Ecto neural progenitor cell (in vitro differentiated cells): ENCODE results near the gene WSCD1.

ENCODE experiments used
- DNase-seq: peaks from one replicate; pipeline ENCODE4 v3.0.0-alpha.2; 2018; ENCODE audit warnings: low spot score

WSCD1 gene

DNA sequence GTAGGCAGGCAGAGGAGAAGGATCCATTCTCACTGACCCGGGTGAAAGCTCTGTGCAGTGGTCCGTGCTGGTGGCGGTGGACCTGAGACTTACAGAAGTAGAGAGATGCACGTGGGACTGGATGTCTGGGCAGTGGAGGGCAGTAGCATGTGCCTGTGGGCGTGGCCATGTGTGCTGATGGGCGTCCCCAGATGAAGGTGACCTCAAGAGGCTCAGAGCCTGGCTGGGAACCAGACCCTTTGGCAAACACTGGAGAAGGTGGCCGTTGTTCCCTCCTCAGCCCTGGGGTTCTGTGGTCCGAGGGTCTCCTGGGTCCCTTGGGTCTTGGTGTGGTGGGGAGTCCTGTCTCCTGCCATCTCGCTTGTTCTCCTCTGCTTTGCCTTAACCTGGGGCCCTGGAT is 15.6 kb downstream of the WSCD1 start:
- no peak for DNase-seq

DNA sequence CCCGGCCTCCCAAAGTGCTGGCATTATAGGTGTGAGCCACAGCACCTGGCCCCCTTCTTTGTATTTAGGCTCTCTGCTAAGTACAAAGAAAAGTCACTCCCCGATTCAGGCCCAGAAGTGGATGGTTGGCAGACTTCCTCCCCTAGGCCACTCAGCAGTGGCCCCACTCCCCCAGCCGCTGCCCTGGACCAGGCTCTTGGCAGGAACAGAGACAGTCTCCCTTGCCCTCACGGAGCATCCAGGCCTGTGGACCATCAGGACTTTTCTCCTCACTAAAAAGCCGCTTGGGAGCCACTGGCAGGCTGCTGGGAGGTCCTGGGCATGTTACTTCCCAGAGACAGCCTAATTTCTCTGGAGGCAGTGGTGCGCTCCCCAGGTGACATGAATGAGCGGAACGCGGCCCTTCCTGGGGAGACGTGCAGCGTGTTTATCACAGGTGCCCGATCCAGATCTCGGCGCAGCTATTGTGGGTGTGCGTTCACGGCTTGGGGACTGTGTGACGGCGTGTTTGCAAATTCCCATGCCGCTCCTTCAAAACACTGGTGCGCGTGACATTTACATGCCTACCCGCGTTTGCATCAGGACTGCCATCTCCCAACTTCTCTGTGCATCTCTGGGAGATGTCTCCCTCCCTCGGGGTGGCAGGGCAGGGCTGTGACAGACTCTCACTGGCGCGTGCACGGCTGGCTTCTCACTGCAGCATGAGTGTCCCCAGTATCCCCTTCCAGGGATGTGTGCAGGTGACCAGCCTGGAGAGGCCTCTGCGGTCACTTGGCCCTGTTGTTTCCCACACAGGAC is 16.6 kb downstream of the WSCD1 start:
- DNase-seq, result no peak

DNA sequence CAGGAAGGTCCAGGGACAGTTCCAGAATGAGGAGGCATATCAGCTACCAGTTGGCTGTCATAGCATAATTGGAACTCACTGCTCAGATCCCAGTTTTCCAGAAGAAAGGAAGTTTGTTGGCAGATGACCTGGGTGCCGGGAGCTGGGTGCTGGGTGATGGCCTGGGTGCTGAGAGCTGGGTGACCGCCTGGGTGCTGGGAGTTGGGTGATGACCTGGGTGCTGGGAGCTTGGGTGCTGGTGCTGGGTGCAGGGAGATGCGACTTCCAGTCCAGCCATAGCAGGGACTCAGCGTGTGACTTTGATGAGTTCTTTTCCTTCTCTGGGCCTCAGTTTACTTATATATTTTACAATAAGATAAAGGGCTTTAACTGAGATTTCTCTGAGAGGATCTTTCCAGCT is 18.0 kb downstream of the WSCD1 start:
- no peak for DNase-seq

DNA sequence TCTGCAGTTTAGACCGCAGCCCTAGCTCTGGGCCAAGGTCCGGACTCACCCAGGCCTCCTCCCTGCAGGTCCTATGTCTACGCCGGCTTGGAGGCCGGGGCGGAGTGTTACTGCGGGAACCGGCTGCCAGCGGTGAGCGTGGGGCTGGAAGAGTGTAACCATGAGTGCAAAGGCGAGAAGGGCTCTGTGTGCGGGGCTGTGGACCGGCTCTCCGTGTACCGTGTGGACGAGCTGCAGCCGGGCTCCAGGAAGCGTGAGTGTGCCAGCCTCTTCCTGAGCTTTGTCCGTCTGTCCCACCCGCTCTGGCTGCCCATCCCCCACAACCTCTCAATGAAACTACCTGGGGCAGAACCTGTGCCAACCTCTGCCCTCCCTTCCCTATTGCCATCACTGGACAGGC is 20.1 kb downstream of the WSCD1 start:
- no peak for DNase-seq

DNA sequence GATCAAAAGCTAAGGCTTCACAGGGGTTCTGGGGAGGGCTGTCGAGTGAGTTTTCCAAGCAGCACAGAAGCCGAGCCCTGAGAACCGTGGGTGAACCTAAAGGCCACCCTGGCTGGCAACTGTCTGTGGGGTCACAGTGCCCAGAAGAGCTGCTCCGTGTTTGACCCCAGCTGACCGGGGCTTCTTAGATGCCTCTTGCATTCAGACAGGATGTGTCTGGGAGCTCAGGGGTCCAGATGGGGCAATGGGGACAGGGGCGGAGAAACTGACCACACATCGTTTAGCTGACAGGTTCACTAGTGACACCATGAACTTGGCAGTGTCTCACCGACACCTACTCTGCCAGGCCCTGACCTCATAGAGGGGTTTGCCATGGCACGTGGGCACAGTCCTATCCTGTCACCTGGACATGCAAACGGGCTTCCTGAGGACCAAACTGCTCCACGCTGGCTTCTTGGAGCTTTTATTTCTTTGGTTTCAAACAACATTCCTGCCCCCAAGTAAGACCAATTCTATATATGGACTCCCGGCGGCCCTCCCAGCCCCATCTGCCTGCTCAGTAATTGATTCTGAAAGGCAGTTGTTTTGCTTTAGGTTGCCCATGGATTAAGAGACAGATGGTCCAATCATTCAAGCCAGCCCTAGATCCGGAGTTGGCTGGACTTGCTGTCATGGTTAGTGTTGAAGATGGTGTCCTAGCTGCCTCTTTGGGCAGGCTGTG is 22.2 kb downstream of the WSCD1 start:
- no peak for DNase-seq

DNA sequence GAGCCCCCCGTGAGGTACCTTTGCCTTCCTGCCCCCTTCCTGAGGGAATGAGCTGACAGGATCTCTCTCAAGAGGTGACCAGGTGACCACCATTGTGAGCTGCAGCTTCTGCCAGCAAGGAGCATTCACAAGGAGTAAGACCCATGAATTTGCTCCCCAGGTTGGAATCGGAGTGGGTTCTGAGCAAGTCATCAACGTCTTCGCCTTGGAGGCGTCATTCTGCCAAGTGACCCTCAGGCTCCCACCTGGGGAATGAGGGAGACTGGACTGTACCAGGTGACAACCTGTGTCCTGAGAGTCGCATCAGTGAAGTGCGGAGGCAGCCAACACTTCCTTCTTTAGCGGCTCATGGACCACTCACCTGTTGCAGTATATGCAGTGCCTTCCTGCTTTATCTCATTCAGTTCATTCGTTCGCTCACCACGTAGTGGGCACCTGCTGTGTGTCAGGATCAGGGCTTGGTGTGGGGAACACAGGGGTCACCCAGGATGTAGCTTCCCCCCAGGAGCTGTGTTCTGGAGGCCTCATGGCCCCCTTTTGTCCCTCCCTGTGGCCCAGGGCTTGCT is 22.8 kb downstream of the WSCD1 start:
- no peak for DNase-seq

DNA sequence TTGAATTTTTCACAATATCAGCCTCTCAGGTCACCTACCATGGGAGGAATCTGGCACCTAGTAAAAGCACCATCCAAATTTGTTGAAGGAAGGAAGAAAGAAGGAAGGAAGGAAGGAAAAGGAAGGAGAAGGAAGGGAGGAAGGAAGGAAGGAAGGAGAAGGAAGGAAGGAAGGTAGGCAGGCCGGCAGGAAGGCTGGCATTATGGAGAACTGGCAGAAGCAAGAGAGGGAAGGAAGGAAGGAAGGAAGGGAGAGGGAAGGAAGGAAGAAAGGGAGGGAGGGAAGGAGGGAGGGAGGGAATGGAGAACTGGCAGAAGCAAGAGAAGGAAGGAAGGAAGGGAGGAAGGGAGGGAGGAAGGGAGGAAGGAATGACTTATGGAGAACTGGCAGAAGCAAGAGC is 24.3 kb downstream of the WSCD1 start:
- DNase-seq, result no peak

DNA sequence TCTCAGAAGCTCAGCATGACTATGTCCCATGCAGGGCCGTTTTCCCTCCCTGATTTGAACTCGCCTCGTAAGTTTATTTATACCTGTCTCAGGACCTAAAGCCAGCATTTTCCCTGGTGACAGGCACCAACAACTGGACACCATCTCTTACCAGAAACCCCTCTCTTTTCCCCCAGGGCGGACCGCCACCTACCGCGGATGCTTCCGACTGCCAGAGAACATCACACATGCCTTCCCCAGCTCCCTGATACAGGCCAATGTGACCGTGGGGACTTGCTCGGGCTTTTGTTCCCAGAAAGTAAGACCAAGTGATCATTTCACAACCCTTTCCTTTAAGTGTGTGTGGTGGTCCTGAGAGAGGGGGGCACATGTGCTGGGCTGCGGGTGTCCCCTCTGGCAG is 24.7 kb downstream of the WSCD1 start:
- no peak for DNase-seq

DNA sequence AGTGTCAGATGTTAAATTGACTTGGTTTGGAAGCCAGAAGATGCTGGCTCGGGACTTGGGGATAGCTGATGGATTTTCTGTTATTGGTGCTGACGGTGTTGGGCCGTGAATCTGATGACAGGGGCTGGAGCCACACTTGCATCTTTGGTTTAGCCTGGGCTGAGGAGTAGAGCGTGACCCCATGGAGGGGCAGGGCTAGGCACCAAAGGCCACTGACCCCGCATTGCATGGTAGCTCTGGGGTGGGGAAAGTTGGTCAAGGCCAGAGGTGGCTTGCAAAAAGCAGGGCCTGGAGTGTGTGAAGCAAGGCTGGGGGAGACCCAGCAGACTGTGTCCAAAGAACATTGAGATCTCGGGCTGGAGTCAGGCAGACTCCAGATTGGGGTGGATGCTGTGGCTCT is 25.3 kb downstream of the WSCD1 start:
- DNase-seq, result no peak

DNA sequence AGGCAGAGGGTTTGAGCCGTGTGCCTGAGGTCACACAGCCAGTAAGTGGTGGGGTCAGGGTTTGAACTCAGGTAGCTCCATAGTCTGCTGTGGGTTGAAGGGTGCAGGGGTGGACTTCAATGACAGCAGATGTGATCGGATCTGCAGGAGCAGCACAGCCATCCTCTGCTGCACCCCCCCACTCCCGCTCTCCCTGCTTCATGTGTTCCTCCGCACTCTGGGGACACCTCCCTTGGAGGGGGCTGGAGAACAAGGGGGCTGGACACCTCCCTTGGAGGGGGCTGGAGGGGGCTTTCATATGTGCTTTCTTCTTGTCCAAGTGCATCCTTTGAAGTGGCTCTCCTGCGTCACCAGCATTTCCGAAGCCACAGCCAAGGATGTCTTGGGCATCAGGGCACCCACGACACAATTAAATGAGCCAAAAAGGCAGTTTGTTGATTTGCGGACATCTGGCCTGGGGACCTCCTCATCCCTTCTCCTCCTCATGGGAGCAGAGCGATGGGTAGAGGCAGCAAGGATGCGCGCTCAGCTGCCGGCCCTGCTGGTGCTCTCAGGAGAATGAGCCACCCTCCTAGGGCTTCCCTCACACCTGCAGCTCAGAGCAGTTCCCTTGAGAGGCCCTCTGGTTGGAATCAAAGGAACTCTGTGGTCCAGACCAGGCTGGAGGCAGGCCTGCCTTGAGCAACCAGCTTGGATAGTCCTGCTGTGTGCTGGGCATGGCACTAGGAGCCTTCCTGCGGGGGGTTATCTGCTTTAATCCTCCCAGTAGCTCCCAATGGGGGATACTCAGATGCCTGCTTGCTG is 26.2 kb downstream of the WSCD1 start:
- no peak for DNase-seq

DNA sequence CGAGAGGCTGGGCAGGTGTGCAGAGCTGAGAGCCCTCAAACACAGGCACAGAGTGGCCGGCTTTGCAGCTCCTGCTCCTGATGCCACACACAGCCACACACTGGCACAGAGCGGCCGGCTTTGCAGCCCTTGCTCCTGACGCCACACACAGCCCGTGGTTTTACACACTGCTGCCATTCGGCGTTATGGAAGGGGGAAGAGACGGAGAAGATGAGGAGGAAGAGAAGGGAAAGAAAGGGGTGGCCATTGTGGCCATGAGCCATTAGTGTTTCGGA is 26.8 kb downstream of the WSCD1 start:
- no peak for DNase-seq

DNA sequence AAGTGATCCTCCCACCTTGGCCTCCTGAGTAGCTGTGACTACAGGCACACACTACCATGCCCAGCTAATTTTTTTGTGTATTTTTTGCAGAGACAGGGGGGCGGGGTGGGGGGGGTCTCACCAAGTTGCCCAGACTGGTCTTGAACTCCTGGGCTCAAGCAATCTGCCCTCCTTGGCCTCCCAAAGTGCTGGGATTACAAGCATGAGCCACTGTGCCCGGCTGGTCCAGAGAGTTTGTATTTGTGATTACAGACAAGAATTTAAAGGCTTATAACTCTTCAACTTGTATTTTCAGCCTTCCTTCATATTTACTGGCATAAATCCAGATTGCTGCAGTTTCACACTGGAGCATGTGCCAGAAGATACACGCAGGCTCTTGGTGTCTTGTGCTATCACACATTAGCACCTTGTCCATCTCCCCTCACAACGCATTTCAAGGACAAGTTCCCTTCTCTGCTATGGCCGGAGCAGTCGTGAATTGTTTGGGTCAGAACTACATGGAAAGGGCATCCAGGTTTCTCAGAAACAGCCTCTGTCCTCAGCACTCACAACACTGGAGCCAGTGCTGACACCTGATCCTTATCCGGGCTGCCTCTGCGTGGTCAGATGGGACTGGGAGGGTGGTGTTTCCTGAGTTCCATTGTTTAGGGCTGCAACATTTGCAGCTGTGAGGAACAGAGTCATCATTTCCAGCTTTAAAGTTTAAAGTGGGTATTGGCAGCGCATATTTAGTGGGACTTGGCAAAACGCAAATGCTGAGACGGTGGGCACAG is 28.1 kb downstream of the WSCD1 start:
- no peak for DNase-seq

DNA sequence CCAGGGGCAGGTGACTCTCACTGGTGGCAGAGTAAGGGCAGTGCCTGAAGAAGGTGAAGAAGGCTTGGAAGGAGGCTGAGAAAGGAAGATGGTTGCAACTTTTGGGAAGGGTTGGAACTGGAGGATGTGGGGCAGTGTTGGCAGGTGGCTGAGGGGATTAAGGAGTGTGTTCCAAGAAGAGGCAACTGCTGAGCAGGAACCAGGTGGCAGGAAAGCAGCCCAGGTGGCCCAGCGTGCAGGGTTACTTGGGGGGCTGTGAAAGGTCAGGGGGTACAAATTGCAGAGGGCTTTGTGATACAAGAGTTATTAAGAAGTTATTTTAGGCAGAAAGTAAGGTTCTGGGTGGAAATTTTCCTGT is 28.6 kb downstream of the WSCD1 start:
- DNase-seq, result no peak

DNA sequence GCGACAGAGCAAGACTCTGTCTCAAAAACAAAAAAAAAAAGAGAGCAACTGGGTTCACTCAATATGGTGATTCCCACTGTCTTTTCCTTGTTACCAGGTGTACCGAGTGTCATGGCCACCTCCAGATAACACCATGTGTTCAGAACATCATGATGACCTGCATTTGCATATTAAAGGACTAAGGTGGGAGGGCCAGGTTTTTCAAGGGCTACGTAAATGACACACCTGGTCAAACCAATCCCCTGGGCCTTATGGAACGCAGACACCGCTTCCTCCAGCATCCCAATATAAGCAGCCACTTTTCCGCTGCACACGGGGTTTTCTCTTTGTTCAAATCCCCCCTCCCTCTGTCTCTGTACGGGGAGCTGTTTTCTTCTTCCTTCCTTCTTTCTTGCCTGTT is 29.3 kb downstream of the WSCD1 start:
- no peak for DNase-seq

DNA sequence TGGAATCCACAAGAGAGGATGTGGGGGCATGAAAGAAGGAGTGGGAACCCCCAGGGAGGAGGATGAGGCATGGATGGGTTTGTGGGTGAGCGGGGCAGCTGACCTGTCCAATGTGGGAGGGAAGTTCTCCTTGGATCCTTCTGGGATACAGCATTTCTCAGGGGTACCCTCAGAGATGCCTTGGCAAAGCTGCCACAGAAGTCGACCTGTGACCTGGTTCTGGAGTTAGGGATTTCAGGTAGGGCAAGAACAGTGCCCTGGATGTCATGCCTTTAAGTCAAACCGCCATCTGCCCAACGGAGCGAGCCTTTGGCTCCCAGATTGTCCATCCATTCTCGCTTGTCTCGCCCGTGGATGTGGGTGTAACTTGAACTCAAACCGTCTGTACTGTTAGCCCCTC is 30.0 kb downstream of the WSCD1 start:
- DNase-seq, result no peak

DNA sequence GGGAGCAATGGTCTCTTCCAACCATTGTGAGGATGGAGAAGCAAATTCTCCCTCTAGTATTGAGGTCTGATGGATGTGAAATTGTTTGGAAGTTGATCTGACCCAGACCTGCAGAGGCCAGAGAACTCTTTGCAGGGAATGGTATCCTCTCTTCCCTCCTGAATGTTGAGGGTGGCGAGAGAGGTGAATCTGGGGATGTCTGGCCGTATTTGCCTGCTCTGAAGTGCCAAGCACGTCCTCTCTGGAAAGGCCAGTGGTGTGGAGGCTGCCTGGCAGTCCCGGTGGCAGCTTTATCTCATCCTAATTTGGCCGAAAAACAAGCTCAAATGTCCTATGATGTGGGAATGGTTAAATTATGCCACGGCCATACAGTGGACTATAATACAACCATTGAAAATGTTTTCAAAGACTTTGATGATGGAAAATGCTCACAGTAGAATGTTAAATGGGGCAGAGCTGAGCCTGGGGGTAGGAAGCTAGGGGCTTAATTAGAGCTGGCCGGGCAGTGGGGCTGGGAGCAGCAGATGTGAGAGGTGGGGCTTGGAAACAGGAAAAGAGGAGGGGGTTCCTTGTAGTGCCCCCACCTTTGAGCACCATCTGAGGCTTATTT is 30.8 kb downstream of the WSCD1 start:
- no peak for DNase-seq

DNA sequence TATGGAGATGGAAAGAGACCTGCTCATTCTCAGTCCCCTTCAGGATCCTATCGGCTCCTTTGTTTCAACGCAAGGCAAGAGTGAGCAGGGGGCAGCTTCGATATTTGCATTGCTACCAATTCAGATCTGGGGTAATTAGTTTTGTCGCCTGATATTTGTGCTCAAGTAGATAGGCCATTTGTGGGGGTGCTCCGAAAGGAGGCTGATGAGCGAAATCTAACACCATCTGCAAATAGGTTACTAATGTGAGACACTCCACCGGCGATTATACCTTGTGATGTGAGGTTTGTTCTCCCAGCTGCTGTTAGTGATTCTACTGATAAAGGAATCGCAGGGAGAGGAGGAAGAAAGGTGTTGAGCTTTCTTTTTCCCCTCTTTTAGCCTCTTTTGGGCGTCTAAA is 31.5 kb downstream of the WSCD1 start:
- no peak for DNase-seq

DNA sequence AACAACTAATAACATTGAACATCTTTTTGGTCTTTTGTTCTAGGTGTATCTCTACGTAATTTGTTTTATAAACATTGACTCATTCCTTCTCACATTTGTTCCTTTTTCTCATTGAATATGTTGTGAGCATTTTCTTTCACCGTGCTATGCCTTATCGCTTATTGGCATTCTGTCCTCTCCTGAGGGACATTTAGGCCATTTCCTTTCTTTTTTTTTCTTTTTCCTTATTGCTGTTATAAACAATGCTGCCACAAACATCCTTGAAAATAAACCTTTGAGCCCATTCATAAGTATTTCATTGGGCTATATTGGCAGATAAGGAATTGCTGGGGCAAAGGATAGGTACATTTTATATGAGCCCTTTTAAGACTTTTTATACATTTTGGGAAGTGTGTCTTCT is 32.4 kb downstream of the WSCD1 start:
- no peak for DNase-seq

DNA sequence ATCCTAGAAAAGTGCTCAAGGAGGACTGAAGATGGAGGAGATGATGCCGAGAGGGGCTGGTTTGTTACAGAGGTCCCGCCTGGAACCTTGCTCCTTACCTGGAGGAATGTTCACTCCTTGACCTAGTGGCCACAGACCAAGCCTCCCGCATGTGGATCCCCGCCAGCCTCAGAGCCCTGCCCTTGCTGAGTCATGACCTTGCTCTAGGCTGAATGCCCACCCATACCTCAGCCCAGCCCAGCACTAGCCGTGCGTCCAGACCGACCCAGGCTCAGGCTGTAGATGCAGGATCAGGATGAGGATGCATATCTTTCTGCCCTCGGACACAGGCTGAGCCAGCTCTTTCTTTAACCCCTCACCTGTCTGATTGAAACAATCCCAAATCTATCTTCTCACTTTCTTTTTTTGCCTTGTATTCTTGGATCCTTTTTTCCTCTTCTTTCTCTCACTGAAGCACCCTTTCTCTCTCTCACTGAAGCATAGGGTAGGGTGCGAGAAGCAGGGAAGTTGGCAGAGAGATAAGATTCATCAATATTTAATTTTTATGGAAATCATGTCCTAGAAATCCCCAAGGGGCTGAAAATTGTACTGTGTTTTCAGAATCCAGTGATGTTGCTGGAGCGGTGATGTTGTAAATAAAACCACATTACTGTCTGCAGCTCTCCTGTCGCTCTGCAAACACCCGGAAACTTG is 34.9 kb downstream of the WSCD1 start:
- no peak for DNase-seq

DNA sequence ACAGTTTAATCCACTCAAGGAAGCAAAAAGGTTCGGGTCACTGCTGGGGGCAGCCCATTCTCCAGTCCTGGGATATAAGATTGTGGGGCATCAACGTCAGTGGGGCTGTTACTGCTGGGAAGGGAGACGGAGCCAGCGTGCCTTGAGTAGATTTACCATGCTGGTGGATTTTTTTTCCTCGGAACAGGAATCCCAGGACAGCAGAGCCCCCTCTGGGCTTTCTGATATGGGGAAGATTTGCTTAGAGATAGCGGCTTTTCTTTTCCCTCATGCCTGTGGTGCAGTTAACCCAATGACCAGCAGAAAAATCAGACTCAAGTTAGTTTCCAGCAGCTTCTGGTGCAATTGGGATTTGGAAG is 35.4 kb downstream of the WSCD1 start:
- DNase-seq, result no peak

DNA sequence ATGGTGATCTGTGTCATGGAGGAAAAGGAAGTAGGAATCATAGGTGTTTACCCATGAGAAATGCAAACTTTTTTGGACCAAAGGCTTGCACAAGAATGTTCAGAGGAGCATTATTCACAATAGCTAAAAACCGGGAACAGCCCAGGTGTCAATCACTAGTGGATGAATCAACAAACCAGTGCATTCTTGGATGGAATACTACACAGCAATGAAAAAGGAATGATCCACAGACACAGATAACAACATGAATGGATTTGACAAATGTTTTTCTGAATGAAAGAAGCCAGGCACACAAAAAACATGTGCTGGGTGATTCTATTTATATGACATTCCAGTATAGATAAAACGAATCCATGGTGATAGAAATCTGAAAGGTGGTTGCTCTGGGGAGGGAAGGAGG is 36.0 kb downstream of the WSCD1 start:
- DNase-seq, result no peak
